ENCODE results near the gene MRPL30. TPM values are rescaled to one million over a fixed set of nuclear protein-coding genes. Genes with fewer than 3 reads are reported as not detected.
"Not testable (repeated sequence)": the region's sequence is repeated elsewhere in the genome, so short reads cannot be mapped to it uniquely, and the experiment has no call there.

Gene MRPL30
- total RNA-seq, 1 experiment from 2014 or later: 54.8 TPM

- DNase-seq (ENCODE audit: low read depth): no peak
- in situ Hi-C loops (cut with HindIII; ENCODE audit: low pct_unique_long_range_greater_than_20kb, low sequenced_read_pairs): no loop called here
These were observed 9.4 kb upstream of the MRPL30 start for GRCh38 chr2:99171377-99172140.

GRCh38 chr2:99181624-99182000, 628 bp downstream of the MRPL30 start:
- in situ Hi-C loops (cut with HindIII; ENCODE audit: low pct_unique_long_range_greater_than_20kb, low sequenced_read_pairs): no loop called here
- DNase-seq (ENCODE audit: low read depth): no peak

- in situ Hi-C loops (cut with HindIII; ENCODE audit: low pct_unique_long_range_greater_than_20kb, low sequenced_read_pairs): no loop called here
These were observed 2.0 kb downstream of the MRPL30 start for GRCh38 chr2:99183025-99183424.

GRCh38 chr2:99184811-99185210, 3.8 kb downstream of the MRPL30 start:
- DNase-seq (ENCODE audit: low read depth): no peak
- in situ Hi-C loops (cut with HindIII; ENCODE audit: low pct_unique_long_range_greater_than_20kb, low sequenced_read_pairs): no loop called here

More at GRCh38 chr2:99183025-99183424, 2.0 kb downstream of the MRPL30 start:
- DNase-seq (ENCODE audit: low read depth): no peak

- in situ Hi-C loops (cut with HindIII; ENCODE audit: low pct_unique_long_range_greater_than_20kb, low sequenced_read_pairs): no loop called here
- no peak for DNase-seq (ENCODE audit: low read depth)
These were observed 6.0 kb downstream of the MRPL30 start for GRCh38 chr2:99187011-99187410.

- in situ Hi-C loops (cut with HindIII; ENCODE audit: low pct_unique_long_range_greater_than_20kb, low sequenced_read_pairs): no loop called here
These were observed 7.4 kb downstream of the MRPL30 start for GRCh38 chr2:99188357-99188756.

GRCh38 chr2:99190548-99190947, 9.6 kb downstream of the MRPL30 start:
- in situ Hi-C loops (cut with HindIII; ENCODE audit: low pct_unique_long_range_greater_than_20kb, low sequenced_read_pairs): no loop called here
- DNase-seq (ENCODE audit: low read depth): no peak

More at GRCh38 chr2:99188357-99188756, 7.4 kb downstream of the MRPL30 start:
- no peak for DNase-seq (ENCODE audit: low read depth)

GRCh38 chr2:99192364-99192763, 11.4 kb downstream of the MRPL30 start:
- in situ Hi-C loops (cut with HindIII; ENCODE audit: low pct_unique_long_range_greater_than_20kb, low sequenced_read_pairs); DNase-seq (ENCODE audit: low read depth): not testable (repeated sequence)

- no peak for DNase-seq (ENCODE audit: low read depth)
- in situ Hi-C loops (cut with HindIII; ENCODE audit: low pct_unique_long_range_greater_than_20kb, low sequenced_read_pairs): no loop called here
These were observed 17.3 kb downstream of the MRPL30 start for GRCh38 chr2:99198103-99198841.

- no peak for DNase-seq (ENCODE audit: low read depth)
- in situ Hi-C loops (cut with HindIII; ENCODE audit: low pct_unique_long_range_greater_than_20kb, low sequenced_read_pairs): no loop called here
These were observed 19.3 kb downstream of the MRPL30 start for GRCh38 chr2:99200076-99200800.

- DNase-seq (ENCODE audit: low read depth): no peak
- in situ Hi-C loops (cut with HindIII; ENCODE audit: low pct_unique_long_range_greater_than_20kb, low sequenced_read_pairs): no loop called here
These were observed 21.1 kb downstream of the MRPL30 start for GRCh38 chr2:99201959-99202678.

- DNase-seq (ENCODE audit: low read depth): peak; percentile 9
- in situ Hi-C loops (cut with HindIII; ENCODE audit: low pct_unique_long_range_greater_than_20kb, low sequenced_read_pairs): no loop called here
These were observed 24.5 kb downstream of the MRPL30 start for GRCh38 chr2:99205491-99205890.

- in situ Hi-C loops (cut with HindIII; ENCODE audit: low pct_unique_long_range_greater_than_20kb, low sequenced_read_pairs): no loop called here
- DNase-seq (ENCODE audit: low read depth): no peak
These were observed 35.1 kb downstream of the MRPL30 start for GRCh38 chr2:99216096-99216495.

GRCh38 chr2:99217929-99218501, 37.0 kb downstream of the MRPL30 start:
- in situ Hi-C loops (cut with HindIII; ENCODE audit: low pct_unique_long_range_greater_than_20kb, low sequenced_read_pairs): no loop called here
- DNase-seq (ENCODE audit: low read depth): no peak

GRCh38 chr2:99233177-99233576, 52.2 kb downstream of the MRPL30 start:
- DNase-seq (ENCODE audit: low read depth); in situ Hi-C loops (cut with HindIII; ENCODE audit: low pct_unique_long_range_greater_than_20kb, low sequenced_read_pairs): not testable (repeated sequence)

GRCh38 chr2:99238599-99238998, 57.6 kb downstream of the MRPL30 start:
- no peak for DNase-seq (ENCODE audit: low read depth)
- in situ Hi-C loops (cut with HindIII; ENCODE audit: low pct_unique_long_range_greater_than_20kb, low sequenced_read_pairs): no loop called here

- no peak for DNase-seq (ENCODE audit: low read depth)
- in situ Hi-C loops (cut with HindIII; ENCODE audit: low pct_unique_long_range_greater_than_20kb, low sequenced_read_pairs): no loop called here
These were observed 59.4 kb downstream of the MRPL30 start for GRCh38 chr2:99240431-99240830.

GRCh38 chr2:99242151-99242550, 61.2 kb downstream of the MRPL30 start:
- in situ Hi-C loops (cut with HindIII; ENCODE audit: low pct_unique_long_range_greater_than_20kb, low sequenced_read_pairs): no loop called here
- no peak for DNase-seq (ENCODE audit: low read depth)
